ENCODE results near the gene KIF11.

KIF11 gene

GRCh38 chr10:92688927-92689662 is 96.2 kb downstream of the KIF11 start:
- DNase-seq, result no peak

GRCh38 chr10:92689663-92690210 is 96.8 kb downstream of the KIF11 start, which contains the start of gene HHEX:
Gene HHEX (plus strand): TSS chr10:92689955. CDS start chr10:92689987, 32 bp downstream.
- DNase-seq, result no peak

GRCh38 chr10:92690211-92690914 is 97.4 kb downstream of the KIF11 start:
- peak; percentile 49 to 51 for DNase-seq

GRCh38 chr10:92690915-92691590 is 98.1 kb downstream of the KIF11 start:
- no peak for DNase-seq

GRCh38 chr10:92691591-92692079 is 98.7 kb downstream of the KIF11 start:
- DNase-seq, result no peak

GRCh38 chr10:92692080-92692671 is 99.2 kb downstream of the KIF11 start:
- DNase-seq, result no peak

- DNase-seq, result no peak
Observed at GRCh38 chr10:92692697-92693533, 100.0 kb downstream of the KIF11 start.

GRCh38 chr10:92693534-92693893 is 100.6 kb downstream of the KIF11 start:
- no peak for DNase-seq

- DNase-seq, result no peak
Observed at GRCh38 chr10:92695679-92696605, 103.0 kb downstream of the KIF11 start.

- DNase-seq, result no peak
Observed at GRCh38 chr10:92696606-92697383, 103.9 kb downstream of the KIF11 start.

- DNase-seq, result no peak
Observed at GRCh38 chr10:92697663-92698511, 105.0 kb downstream of the KIF11 start.

- DNase-seq, result no peak
Observed at GRCh38 chr10:92699193-92699517, 106.2 kb downstream of the KIF11 start.

GRCh38 chr10:92699518-92700381 is 106.8 kb downstream of the KIF11 start:
- no peak for DNase-seq

- DNase-seq, result no peak
Observed at GRCh38 chr10:92702301-92702916, 109.5 kb downstream of the KIF11 start.

Measured in activated CD4-positive, alpha-beta T cell treated with anti-CD3 and anti-CD28 coated beads, Interleukin-2, amount 50 U/mL, for 4 hours (primary cell).